Measurements from ENCODE around the gene PPEF2. TPM values are rescaled to one million over a fixed set of nuclear protein-coding genes. Genes with fewer than 3 reads are reported as not detected.

PPEF2 gene
- polyA plus RNA-seq, 3 donors, result 0.25 TPM; not detected in 2

DNA sequence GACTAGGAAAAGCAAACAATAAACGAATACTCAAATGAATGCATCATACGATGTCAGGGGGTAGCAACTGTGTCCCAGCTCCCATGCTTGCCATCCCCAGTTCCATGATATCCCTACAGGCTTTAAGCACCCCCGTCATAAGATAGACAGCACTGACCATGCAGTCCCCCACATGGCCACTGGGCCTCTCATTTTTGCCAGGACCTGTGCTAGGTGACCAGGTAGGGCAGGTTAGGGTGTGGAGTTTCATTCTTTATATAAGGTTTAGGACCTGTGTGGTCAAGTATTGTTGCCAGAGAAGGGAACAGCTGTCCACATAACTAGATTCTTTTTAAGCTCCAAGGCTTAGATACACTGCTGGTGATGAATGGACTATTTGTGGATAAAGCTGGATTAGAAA, 9.7 kb downstream of the PPEF2 start:
- no peak overlapping the region for H3K4me3 Mint-ChIP-seq

DNA sequence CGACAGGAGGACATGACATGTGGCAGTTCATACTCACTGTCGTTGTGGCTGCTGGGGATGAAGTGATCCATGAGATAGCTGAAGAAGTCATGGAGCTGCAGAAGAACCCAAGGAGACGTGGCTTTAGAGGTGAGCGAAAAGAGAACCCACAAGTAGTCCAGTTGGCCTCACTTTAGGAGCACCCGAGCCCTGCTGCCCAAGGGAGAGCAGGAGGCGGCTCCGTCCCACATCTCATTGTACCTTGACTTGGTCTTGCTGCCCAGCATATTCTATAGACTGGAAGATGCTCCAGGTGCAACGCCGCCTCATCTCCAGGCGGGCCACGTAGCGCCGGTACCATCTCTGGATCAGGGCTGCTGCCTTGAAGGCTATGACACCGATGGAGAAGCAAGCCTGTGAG, 10.6 kb downstream of the PPEF2 start:
- Histone ChIP-seq H3K27me3 (ENCODE audit: control insufficient read depth in 2 of 2, insufficient read depth in 2 of 2, low read length in 2 of 2) (peaks cover 0 to under 1% of the 10 kb centered on the region in 2 donors), H3K9ac (ENCODE audit: insufficient read depth, low read length, poor library complexity, severe bottlenecking) (no peak overlapping the region), H3K36me3 (replicated peaks in 1 of 2; ENCODE audit: control insufficient read depth in 1 of 2, insufficient read depth in 2 of 2, low read length in 2 of 2) (no peaks in the 10 kb centered on the region), H3K27ac (ENCODE audit: low read depth in 1 of 2, low read length in 2 of 2) (no peak overlapping the region), H3K79me2 (ENCODE audit: insufficient read depth, low read length) (no peaks in the 10 kb centered on the region), H3K4me3 (replicated peaks in 1 of 3; ENCODE audit: low read depth in 2 of 3, low read length in 3 of 3) (no peak overlapping the region), H4K20me1 (ENCODE audit: insufficient read depth, low read length) (no peaks in the 10 kb centered on the region), H3K4me1 (ENCODE audit: control insufficient read depth in 1 of 2, insufficient read depth in 2 of 2, low read length in 2 of 2) (no peaks in the 10 kb centered on the region), H3K9me3 (replicated peaks in 1 of 2; ENCODE audit: control insufficient read depth in 1 of 2, insufficient read depth in 1 of 2, low read length in 2 of 2) (no peaks in the 10 kb centered on the region), H2AFZ (ENCODE audit: insufficient read depth, low read depth, low read length, poor library complexity, severe bottlenecking) (no peak overlapping the region), H3K4me2 (replicated peaks; ENCODE audit: extremely low read depth, low read length, poor library complexity, severe bottlenecking) (no peak overlapping the region)
- TF ChIP-seq, protein P1, sequence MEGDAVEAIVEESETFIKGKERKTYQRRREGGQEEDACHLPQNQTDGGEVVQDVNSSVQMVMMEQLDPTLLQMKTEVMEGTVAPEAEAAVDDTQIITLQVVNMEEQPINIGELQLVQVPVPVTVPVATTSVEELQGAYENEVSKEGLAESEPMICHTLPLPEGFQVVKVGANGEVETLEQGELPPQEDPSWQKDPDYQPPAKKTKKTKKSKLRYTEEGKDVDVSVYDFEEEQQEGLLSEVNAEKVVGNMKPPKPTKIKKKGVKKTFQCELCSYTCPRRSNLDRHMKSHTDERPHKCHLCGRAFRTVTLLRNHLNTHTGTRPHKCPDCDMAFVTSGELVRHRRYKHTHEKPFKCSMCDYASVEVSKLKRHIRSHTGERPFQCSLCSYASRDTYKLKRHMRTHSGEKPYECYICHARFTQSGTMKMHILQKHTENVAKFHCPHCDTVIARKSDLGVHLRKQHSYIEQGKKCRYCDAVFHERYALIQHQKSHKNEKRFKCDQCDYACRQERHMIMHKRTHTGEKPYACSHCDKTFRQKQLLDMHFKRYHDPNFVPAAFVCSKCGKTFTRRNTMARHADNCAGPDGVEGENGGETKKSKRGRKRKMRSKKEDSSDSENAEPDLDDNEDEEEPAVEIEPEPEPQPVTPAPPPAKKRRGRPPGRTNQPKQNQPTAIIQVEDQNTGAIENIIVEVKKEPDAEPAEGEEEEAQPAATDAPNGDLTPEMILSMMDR (IDR thresholded peaks at IDR 0.05), result no peak
- H3K4me1 Mint-ChIP-seq, result peaks cover 3% of the 10 kb centered on the region
- no peaks in the 10 kb centered on the region for H3K9me3 Mint-ChIP-seq
- H3K27me3 Mint-ChIP-seq (ENCODE audit: low read depth in 3 of 3), result peaks cover 8 to 13% (median 11%) of the 10 kb centered on the region in 3 donors
- H3K36me3 Mint-ChIP-seq, result no peaks in the 10 kb centered on the region
- intact Hi-C loops (cut with micrococcal nuclease), result no loop called here
- no peak for DNase-seq
- H3K4me3 Mint-ChIP-seq, result no peak overlapping the region
- no peak overlapping the region for H3K27ac Mint-ChIP-seq
- 96% methylated on average over 13 of the region's 14 CpGs for WGBS (ENCODE audit: insufficient coverage)

More for the DNA sequence above, 9.7 kb downstream of the PPEF2 start:
- peaks cover 5 to 10% (median 8%) of the 10 kb centered on the region in 3 donors for H3K27me3 Mint-ChIP-seq (ENCODE audit: low read depth in 3 of 3)
- H3K9ac ChIP-seq (ENCODE audit: insufficient read depth, low read length, poor library complexity, severe bottlenecking), result no peak overlapping the region
- intact Hi-C loops (cut with micrococcal nuclease), result no loop called here
- no peak overlapping the region for H3K27ac ChIP-seq (ENCODE audit: low read depth in 1 of 2, low read length in 2 of 2)
- no peaks in the 10 kb centered on the region for H3K9me3 Mint-ChIP-seq
- H3K79me2 ChIP-seq (ENCODE audit: insufficient read depth, low read length), result no peaks in the 10 kb centered on the region
- no peak overlapping the region for H3K4me2 ChIP-seq (replicated peaks; ENCODE audit: extremely low read depth, low read length, poor library complexity, severe bottlenecking)
- H3K36me3 ChIP-seq (replicated peaks in 1 of 2; ENCODE audit: control insufficient read depth in 1 of 2, insufficient read depth in 2 of 2, low read length in 2 of 2), result no peaks in the 10 kb centered on the region
- WGBS (ENCODE audit: insufficient coverage), result 93% methylated on average over 2 of the region's 3 CpGs
- no peak for DNase-seq
- TF ChIP-seq, protein P1 (IDR thresholded peaks at IDR 0.05), result peak; percentile 60
- no peak overlapping the region for H2AFZ ChIP-seq (ENCODE audit: insufficient read depth, low read depth, low read length, poor library complexity, severe bottlenecking)
- no peaks in the 10 kb centered on the region for H4K20me1 ChIP-seq (ENCODE audit: insufficient read depth, low read length)
- H3K27me3 ChIP-seq (ENCODE audit: control insufficient read depth in 2 of 2, insufficient read depth in 2 of 2, low read length in 2 of 2), result no peaks in the 10 kb centered on the region
- no peaks in the 10 kb centered on the region for H3K4me1 ChIP-seq (ENCODE audit: control insufficient read depth in 1 of 2, insufficient read depth in 2 of 2, low read length in 2 of 2)
- H3K36me3 Mint-ChIP-seq, result no peaks in the 10 kb centered on the region
- H3K4me3 ChIP-seq (replicated peaks in 1 of 3; ENCODE audit: low read depth in 2 of 3, low read length in 3 of 3), result no peak overlapping the region
- no peak overlapping the region for H3K27ac Mint-ChIP-seq
- H3K9me3 ChIP-seq (replicated peaks in 1 of 2; ENCODE audit: control insufficient read depth in 1 of 2, insufficient read depth in 1 of 2, low read length in 2 of 2), result no peaks in the 10 kb centered on the region
- peaks cover 3% of the 10 kb centered on the region for H3K4me1 Mint-ChIP-seq
